ENCODE measurements around the gene IL20RB. TPM values are rescaled to one million over a fixed set of nuclear protein-coding genes. Genes with fewer than 3 reads are reported as not detected.
"Not testable (repeated sequence)": the region's sequence is repeated elsewhere in the genome, so short reads cannot be mapped to it uniquely, and the experiment has no call there.

IL20RB gene
- total and polyA plus RNA-seq, 2 of the 13 experiments (the other 11 are each of a cell fraction or from before 2014, with no cell fraction given), result 0.22 to 0.32 TPM

- ChIA-PET CTCF (ENCODE audit: low intra/inter-chr PET ratio, low total read pairs) (no interaction called here), POLR2A (no interaction called here)
- H3K27ac ChIP-seq (ENCODE audit: extremely low read length, insufficient read depth, low read length), result no peak overlapping the region
- in situ Hi-C loops (cut with HindIII; ENCODE audit: extremely low pct_ligation_motif_present, low pct_unique_long_range_greater_than_20kb), result no loop called here
- 61% methylated on average over 1 of the region's 1 CpG for WGBS (ENCODE audit: low lambda C conversion rate)
- no TSS peak for BruUV-seq (replicated peaks)
- DNase-seq (ENCODE audit: low spot score) (no peak), FAIRE-seq (no peak), ATAC-seq (no peak; the same call in 2 of the 3 replicates)
- no peaks in the 10 kb centered on the region for H3K36me3 ChIP-seq (replicated peaks in 1 of 2; ENCODE audit: control insufficient read depth in 1 of 2, insufficient read depth in 2 of 2, low read length in 2 of 2)
- H3K79me2 ChIP-seq (ENCODE audit: insufficient read depth, low read length), result no peaks in the 10 kb centered on the region
- H3K4me2 ChIP-seq (ENCODE audit: low read depth, low read length), result no peak overlapping the region
- no peaks in the 10 kb centered on the region for H4K20me1 ChIP-seq (ENCODE audit: insufficient read depth, low read length)
- H3K9me3 ChIP-seq (ENCODE audit: low read length), result no peaks in the 10 kb centered on the region
- no peaks in the 10 kb centered on the region for H3K27me3 ChIP-seq (ENCODE audit: control insufficient read depth in 1 of 2, insufficient read depth in 2 of 2, low read length in 2 of 2)
- TF ChIP-seq PAF1 (CRISPR knock-in tag; IDR thresholded peaks at IDR 0.05) (no peak), ZNF234 (CRISPR knock-in tag; conservative IDR thresholded peaks at IDR 0.05) (no peak), KDM2A (CRISPR knock-in tag; IDR thresholded peaks at IDR 0.05; ENCODE audit: borderline replicate concordance, low read depth) (no peak), ZSCAN31 (CRISPR knock-in tag; IDR thresholded peaks at IDR 0.05; ENCODE audit: low read depth) (no peak), TBX2 (CRISPR knock-in tag; IDR thresholded peaks at IDR 0.05; ENCODE audit: borderline replicate concordance) (no peak)
- TF ChIP-seq, protein P1, sequence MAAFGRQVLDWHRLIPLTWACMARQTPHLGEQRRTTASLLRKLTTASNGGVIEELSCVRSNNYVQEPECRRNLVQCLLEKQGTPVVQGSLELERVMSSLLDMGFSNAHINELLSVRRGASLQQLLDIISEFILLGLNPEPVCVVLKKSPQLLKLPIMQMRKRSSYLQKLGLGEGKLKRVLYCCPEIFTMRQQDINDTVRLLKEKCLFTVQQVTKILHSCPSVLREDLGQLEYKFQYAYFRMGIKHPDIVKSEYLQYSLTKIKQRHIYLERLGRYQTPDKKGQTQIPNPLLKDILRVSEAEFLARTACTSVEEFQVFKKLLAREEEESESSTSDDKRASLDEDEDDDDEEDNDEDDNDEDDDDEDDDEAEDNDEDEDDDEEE (CRISPR knock-in tag; IDR thresholded peaks at IDR 0.05), result no peak
- H2AFZ ChIP-seq (ENCODE audit: low read length), result no peak overlapping the region
- no peak overlapping the region for H3K9ac ChIP-seq (ENCODE audit: insufficient read depth, low read depth, low read length)
- H3K4me3 ChIP-seq (replicated peaks in 1 of 3; ENCODE audit: insufficient read depth in 1 of 3, low read depth in 2 of 3, low read length in 3 of 3), result no peak overlapping the region
- peaks cover 8% of the 10 kb centered on the region for H3K4me1 ChIP-seq (ENCODE audit: insufficient read depth, low read length)
- intact Hi-C loops (cut with micrococcal nuclease; ENCODE audit: unreplicated experiment), result no loop called here
Measured at GRCh38 chr3:136962927-136963326, 5.1 kb downstream of the IL20RB start.

DNA sequence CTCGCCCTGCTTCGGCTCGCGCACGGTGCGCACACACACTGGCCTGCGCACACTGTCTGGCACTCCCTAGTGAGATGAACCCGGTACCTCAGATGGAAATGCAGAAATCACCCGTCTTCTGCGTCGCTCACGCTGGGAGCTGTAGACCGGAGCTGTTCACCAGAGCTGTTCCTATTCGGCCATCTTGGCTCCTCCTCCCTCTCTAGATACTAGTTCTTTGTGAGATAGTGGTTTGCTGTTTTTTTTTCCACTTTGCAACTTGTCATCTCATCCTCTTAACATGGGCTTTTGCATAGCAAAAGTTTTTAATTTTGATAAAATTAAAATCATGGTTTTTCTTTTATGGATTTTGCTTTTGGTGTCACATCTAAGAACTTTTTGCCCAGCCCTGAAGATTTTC, 11.8 kb downstream of the IL20RB start:
- H4K20me1 ChIP-seq (ENCODE audit: insufficient read depth, low read length); DNase-seq (ENCODE audit: low spot score); ATAC-seq; H3K9me3 ChIP-seq (ENCODE audit: low read length); BruUV-seq (replicated peaks); POLR2A ChIA-PET; H3K4me2 ChIP-seq (ENCODE audit: low read depth, low read length); H3K36me3 ChIP-seq (replicated peaks in 1 of 2; ENCODE audit: control insufficient read depth in 1 of 2, insufficient read depth in 2 of 2, low read length in 2 of 2); intact Hi-C loops (cut with micrococcal nuclease; ENCODE audit: unreplicated experiment); H3K9ac ChIP-seq (ENCODE audit: insufficient read depth, low read depth, low read length); H3K4me3 ChIP-seq (replicated peaks in 1 of 3; ENCODE audit: insufficient read depth in 1 of 3, low read depth in 2 of 3, low read length in 3 of 3); H3K79me2 ChIP-seq (ENCODE audit: insufficient read depth, low read length); CTCF ChIA-PET (ENCODE audit: low intra/inter-chr PET ratio, low total read pairs); in situ Hi-C loops (cut with HindIII; ENCODE audit: extremely low pct_ligation_motif_present, low pct_unique_long_range_greater_than_20kb); H2AFZ ChIP-seq (ENCODE audit: low read length); H3K27ac ChIP-seq (ENCODE audit: extremely low read length, insufficient read depth, low read length); H3K27me3 ChIP-seq (ENCODE audit: control insufficient read depth in 1 of 2, insufficient read depth in 2 of 2, low read length in 2 of 2); FAIRE-seq: not testable (repeated sequence)
- H3K4me1 ChIP-seq (ENCODE audit: insufficient read depth, low read length), result peaks cover 17% of the 10 kb centered on the region
- 93% methylated on average over 7 of the region's 14 CpGs for WGBS (ENCODE audit: low lambda C conversion rate)

Measured in HepG2 (cell line).